SK-N-SH (cell line): Measurements from ENCODE around the gene RNF13. TPM values are rescaled to one million over a fixed set of nuclear protein-coding genes. Genes with fewer than 3 reads are reported as not detected.

ENCODE experiments used
- CTCF ChIA-PET: fragments of 300-600, 350-600 bp; formaldehyde crosslinking; extraction: SDS; loops from one replicate; lab custom pipeline; 2021; lab: Yijun Ruan, JAX
- POLR2A ChIA-PET: fragments of 350-600 bp; sonication (Branson Sonifier 250); formaldehyde crosslinking; extraction: SDS; loops from one replicate; lab custom pipeline; 2020; ENCODE audit warnings: antibody characterized with exemption, inconsistent platforms; lab: Yijun Ruan, JAX
- DNase-seq: peaks from one replicate; pipeline ENCODE4 v3.0.0; 2012
- H2AFZ ChIP-seq: fragments of 200-600 bp; sonication (generic); 2 replicates; pipeline ENCODE4 v1.8.1; 2016; ENCODE audit warnings: antibody characterized with exemption, mild to moderate bottlenecking, low read depth
- H3F3A ChIP-seq: fragments of 200-600 bp; sonication (generic); replicated peaks from 2 replicates; pipeline ENCODE3; 2016; ENCODE audit warnings: antibody characterized with exemption, mild to moderate bottlenecking; ENCODE audit not compliant: insufficient read depth
- H3K27ac ChIP-seq, 2 experiments: fragments of 200-500 bp in 1 of 2; fragments of 200-600 bp in 1 of 2; sonication (Bioruptor generic) in 1 of 2; sonication (generic), shearing (Covaris generic) in 1 of 2; 2 replicates each; pipeline versions ENCODE4 v1.5.1 to v1.6.1; 2014 to 2016; ENCODE audit warnings: low read depth in 2 of 2, inconsistent platforms in 1 of 2, low read length in 1 of 2, mild to moderate bottlenecking in 1 of 2, mixed read lengths in 1 of 2
- H3K27me3 ChIP-seq: fragments of 200-600 bp; sonication (generic), shearing (Covaris generic); 2 replicates; pipeline ENCODE4 v1.6.1; 2016; ENCODE audit warnings: mixed run types; ENCODE audit not compliant: insufficient read depth
- H3K36me3 ChIP-seq, 2 experiments: fragments of 200-500 bp in 1 of 2; fragments of 200-600 bp in 1 of 2; sonication (Bioruptor generic) in 1 of 2; sonication (generic) in 1 of 2; replicated peaks in 1 of 2; 2 replicates each; pipeline versions ENCODE3 to v1.5.1; 2014 to 2016; ENCODE audit warnings: low read length in 1 of 2, mild to moderate bottlenecking in 1 of 2; ENCODE audit not compliant: insufficient read depth in 2 of 2, control insufficient read depth in 1 of 2
- H3K4me1 ChIP-seq, 2 experiments: fragments of 200-500 bp in 1 of 2; fragments of 200-600 bp in 1 of 2; sonication (Bioruptor generic) in 1 of 2; sonication (generic), shearing (Covaris generic) in 1 of 2; 2 replicates each; pipeline versions ENCODE4 v1.5.1 to v1.6.1; 2014 to 2016; ENCODE audit warnings: low read depth in 1 of 2, low read length in 1 of 2, mixed run types in 1 of 2; ENCODE audit not compliant: insufficient read depth in 2 of 2, control insufficient read depth in 1 of 2
- H3K4me2 ChIP-seq: fragments of 200-600 bp; sonication (generic), shearing (Covaris generic); 2 replicates; pipeline ENCODE4 v1.6.1; 2017; ENCODE audit warnings: mixed run types
- H3K4me3 ChIP-seq, 2 experiments: fragments of 200-500 bp in 1 of 2; fragments of 200-600 bp in 1 of 2; sonication (Bioruptor generic) in 1 of 2; sonication (generic), shearing (Covaris generic) in 1 of 2; 2 replicates each; pipeline versions ENCODE4 v1.5.1 to v1.8.1; 2014 to 2016; ENCODE audit warnings: low read depth in 2 of 2, inconsistent platforms in 1 of 2, low read length in 1 of 2, mild to moderate bottlenecking in 1 of 2, mixed read lengths in 1 of 2, moderate library complexity in 1 of 2
- H3K79me2 ChIP-seq: fragments of 200-600 bp; sonication (generic); 2 replicates; pipeline ENCODE4 v1.8.1; 2017; ENCODE audit warnings: mild to moderate bottlenecking; ENCODE audit not compliant: insufficient read depth
- H3K9ac ChIP-seq: fragments of 200-600 bp; sonication (generic); 2 replicates; pipeline ENCODE4 v1.6.1; 2017; ENCODE audit warnings: mixed run types
- H3K9me2 ChIP-seq: fragments of 200-600 bp; sonication (generic); 2 replicates; pipeline ENCODE4 v1.6.1; 2017; ENCODE audit warnings: mixed run types
- H3K9me3 ChIP-seq: fragments of 200-600 bp; sonication (generic); 2 replicates; pipeline ENCODE4 v1.6.1; 2017; ENCODE audit warnings: mixed run types, mild to moderate bottlenecking, moderate library complexity
- H4K20me1 ChIP-seq: fragments of 200-600 bp; sonication (generic); 2 replicates; pipeline ENCODE4 v1.6.1; 2017; ENCODE audit warnings: mild to moderate bottlenecking, mixed run types; ENCODE audit not compliant: insufficient read depth
- CHD2 ChIP-seq: fragments of 150-350 bp; IDR thresholded peaks from 2 replicates; pipeline ENCODE4 v1.6.1; 2018; ENCODE audit warnings: low read length; ENCODE audit not compliant: partially characterized antibody
- CTCF ChIP-seq: fragments of 200-600 bp; sonication (generic); IDR thresholded peaks from 2 replicates; pipeline ENCODE4 v1.6.1; 2017; ENCODE audit warnings: antibody characterized with exemption, mild to moderate bottlenecking, moderate library complexity
- ELF1 ChIP-seq: IDR thresholded peaks from 2 replicates; pipeline ENCODE4 v1.4.0; 2012
- GABPA ChIP-seq: IDR thresholded peaks from 2 replicates; pipeline ENCODE4 v1.4.0; 2012; ENCODE audit warnings: low read depth, mild to moderate bottlenecking
- MXI1 ChIP-seq: IDR thresholded peaks from 2 replicates; pipeline ENCODE4 v1.6.1; 2012; ENCODE audit warnings: mild to moderate bottlenecking, low read depth, low read length, improper control_type of control experiment
- NFIC ChIP-seq: IDR thresholded peaks from 2 replicates; pipeline ENCODE4 v1.4.0; 2012; ENCODE audit warnings: borderline replicate concordance
- PBX3 ChIP-seq: IDR thresholded peaks from 2 replicates; pipeline ENCODE4; 2012
- POLR2AphosphoS5 ChIP-seq: IDR thresholded peaks from 2 replicates; pipeline ENCODE4 v1.6.1; 2012; ENCODE audit warnings: low read depth, low read length
- RCOR1 ChIP-seq: fragments of 150-350 bp; IDR thresholded peaks from 2 replicates; pipeline ENCODE4 v1.6.1; 2017; ENCODE audit warnings: antibody characterized with exemption, low read length
- REST ChIP-seq: IDR thresholded peaks from 2 replicates; pipeline ENCODE4 v1.6.1; 2012; ENCODE audit warnings: mild to moderate bottlenecking, low read depth, low read length, moderate library complexity
- RFX5 ChIP-seq: IDR thresholded peaks from 2 replicates; pipeline ENCODE4 v1.6.1; 2012; ENCODE audit warnings: mild to moderate bottlenecking, improper control_type of control experiment, low read length
- SIN3A ChIP-seq: IDR thresholded peaks from 2 replicates; pipeline ENCODE4 v1.6.1; 2012; ENCODE audit warnings: low read depth, mild to moderate bottlenecking, low read length, moderate library complexity, borderline replicate concordance
- TCF12 ChIP-seq: IDR thresholded peaks from 2 replicates; pipeline ENCODE4 v1.4.0; 2012
- TEAD4 ChIP-seq: IDR thresholded peaks from 2 replicates; pipeline ENCODE4 v1.4.0; 2012; ENCODE audit warnings: mild to moderate bottlenecking, borderline replicate concordance; ENCODE audit not compliant: insufficient read depth
- USF1 ChIP-seq: IDR thresholded peaks from 2 replicates; pipeline ENCODE4 v1.4.0; 2012; ENCODE audit warnings: low read depth, borderline replicate concordance
- USF2 ChIP-seq: fragments of 150-350 bp; IDR thresholded peaks from 2 replicates; pipeline ENCODE4 v1.6.1; 2017; ENCODE audit warnings: antibody characterized with exemption, low read length, low read depth, borderline replicate concordance
- WGBS: methylation state at CpG from one replicate; pipeline ENCODE4 v1.1.6; 2017; ENCODE audit warnings: low lambda C conversion rate; 5-methylcytosine and 5-hydroxymethylcytosine counted together
- polyA plus RNA-seq, 3 experiments: library from polyadenylated mRNA; depleted of rRNA; stranded (reverse); fragments of >200 nt; gene quantifications; 2 replicates each; pipeline ENCODE4 v1.2.3, GENCODE V29; 2012

Gene RNF13
- polyA plus RNA-seq, 1 of the 3 experiments (the other 2 are of a cell fraction): 14.9 TPM

GRCh38 chr3:149850787-149851584, 38.0 kb downstream of the RNF13 start (continued):
- TF ChIP-seq SIN3A (no peak), RCOR1 (no peak), USF1 (no peak)

- Histone ChIP-seq H3K79me2 (no peaks in the 10 kb centered on the region; the same call in 1 of the 2 replicates), H3K27me3 (no peaks in the 10 kb centered on the region), H3K9me2 (no peaks in the 10 kb centered on the region), H3K9me3 (no peaks in the 10 kb centered on the region), H3K27ac (no peak overlapping the region), H3K36me3 (peaks cover 11 to 45% of the 10 kb centered on the region in 2 experiments), H4K20me1 (no peaks in the 10 kb centered on the region), H3K4me2 (no peak overlapping the region), H3K4me3 (no peak overlapping the region), H3K9ac (no peak overlapping the region), H2AFZ (no peak overlapping the region), H3K4me1 (no peaks in the 10 kb centered on the region; a peak in 1 of 4 replicates), H3F3A (peaks cover 6% of the 10 kb centered on the region)
- TF ChIP-seq REST (no peak), PBX3 (no peak), CHD2 (no peak), ELF1 (no peak), TEAD4 (no peak), RFX5 (no peak), POLR2AphosphoS5 (no peak), TCF12 (no peak), GABPA (no peak), RCOR1 (no peak), NFIC (no peak), CTCF (no peak), USF1 (no peak), MXI1 (no peak), USF2 (no peak)
- ChIA-PET POLR2A (no interaction called here), CTCF (interaction anchor here (1.9 kb wide), 1 partner anchor 21 kb away, joined by 11 read pairs; no protein-coding TSS in a partner anchor)
- no peak for DNase-seq
- WGBS: 54% methylated on average over 2 of the region's 2 CpGs
Observed at GRCh38 chr3:149858911-149859310, 45.9 kb downstream of the RNF13 start.
